GM23338 (cell line): Measurements from ENCODE around the gene RASSF1. TPM values are rescaled to one million over a fixed set of nuclear protein-coding genes. Genes with fewer than 3 reads are reported as not detected.

Experiments
- ATAC-seq: fragments of 200-7000 bp; cut with Tn5 transposase; 3 replicates; pipeline ENCODE4 v1.9.1; 2020
- DNase-seq: peaks from one replicate; pipeline ENCODE4 v3.0.0-alpha.2; 2015; ENCODE audit warnings: low spot score
- H2AFZ ChIP-seq: fragments of 200-600 bp; sonication (generic); 2 replicates; pipeline ENCODE4 v1.8.0; 2016; ENCODE audit warnings: antibody characterized with exemption, mild to moderate bottlenecking, moderate library complexity
- H3F3A ChIP-seq: fragments of 200-600 bp; sonication (generic); replicated peaks from 2 replicates; pipeline ENCODE4 v1.8.0; 2017; ENCODE audit warnings: antibody characterized with exemption, mixed run types, low read depth
- H3K27ac ChIP-seq: fragments of 200-600 bp; sonication (generic); 2 replicates; pipeline ENCODE4 v1.6.1; 2016; ENCODE audit warnings: low read depth
- H3K27me3 ChIP-seq: fragments of 200-600 bp; sonication (generic); 2 replicates; pipeline ENCODE4 v1.8.0; 2016; ENCODE audit warnings: mild to moderate bottlenecking, mixed run types, moderate library complexity; ENCODE audit not compliant: insufficient read depth
- H3K36me3 ChIP-seq: fragments of 200-600 bp; sonication (generic); 2 replicates; pipeline ENCODE4 v1.8.0; 2016; ENCODE audit warnings: mild to moderate bottlenecking; ENCODE audit not compliant: insufficient read depth
- H3K4me1 ChIP-seq: fragments of 200-600 bp; sonication (generic); 2 replicates; pipeline ENCODE4 v1.8.0; 2016; ENCODE audit warnings: mild to moderate bottlenecking, moderate library complexity; ENCODE audit not compliant: insufficient read depth
- H3K4me2 ChIP-seq: fragments of 200-600 bp; sonication (generic); 2 replicates; pipeline ENCODE4 v1.7.1; 2017; ENCODE audit warnings: mixed run types
- H3K4me3 ChIP-seq: fragments of 200-600 bp; sonication (generic); 2 replicates; pipeline ENCODE4 v1.6.1; 2016; ENCODE audit warnings: mixed run types
- H3K79me2 ChIP-seq: fragments of 200-600 bp; sonication (generic); replicated peaks from 2 replicates; pipeline ENCODE4 v1.8.0; 2017; ENCODE audit warnings: mild to moderate bottlenecking; ENCODE audit not compliant: insufficient read depth
- H3K9me2 ChIP-seq: fragments of 200-600 bp; sonication (generic); 2 replicates; pipeline ENCODE4 v1.8.0; 2017; ENCODE audit not compliant: insufficient read depth
- H4K20me1 ChIP-seq: fragments of 200-600 bp; sonication (generic); replicated peaks from 2 replicates; pipeline ENCODE4 v1.8.0; 2017; ENCODE audit warnings: mild to moderate bottlenecking; ENCODE audit not compliant: insufficient read depth
- H3K27ac Mint-ChIP-seq: 2 replicates; pipeline ENCODE4 v1.8.0; 2020; ENCODE audit warnings: inconsistent platforms, mild to moderate bottlenecking, moderate library complexity, mixed read lengths
- H3K27me3 Mint-ChIP-seq: 3 replicates; pipeline ENCODE4 v1.8.0; 2022; ENCODE audit warnings: low read depth, mild to moderate bottlenecking, moderate library complexity, mixed read lengths, inconsistent platforms; ENCODE audit not compliant: insufficient read depth, poor library complexity
- H3K36me3 Mint-ChIP-seq: 3 replicates; pipeline ENCODE4 v1.8.0; 2021; ENCODE audit warnings: low read depth, mild to moderate bottlenecking, inconsistent platforms, moderate library complexity, mixed read lengths
- H3K4me1 Mint-ChIP-seq: 3 replicates; pipeline ENCODE4 v1.8.0; 2020; ENCODE audit warnings: mild to moderate bottlenecking, inconsistent platforms, mixed read lengths
- H3K4me3 Mint-ChIP-seq: 3 replicates; pipeline ENCODE4 v1.8.0; 2021; ENCODE audit warnings: moderate library complexity, mild to moderate bottlenecking, inconsistent platforms, mixed read lengths
- H3K9me3 Mint-ChIP-seq: 3 replicates; pipeline ENCODE4 v1.8.0; 2020; ENCODE audit warnings: moderate library complexity, mild to moderate bottlenecking, inconsistent platforms, mixed read lengths
- CTCF ChIP-seq, 2 experiments: fragments of 200-600 bp in 1 of 2; sonication (generic) in 1 of 2; conservative IDR thresholded peaks; 2 replicates each; pipeline versions ENCODE4 v1.5.1 to v1.6.1; 2016 to 2017; ENCODE audit warnings: antibody characterized with exemption in 2 of 2, low read depth in 2 of 2, mild to moderate bottlenecking in 2 of 2, moderate library complexity in 1 of 2
- ETS1 ChIP-seq: IDR thresholded peaks from 2 replicates; pipeline ENCODE4 v1.6.1; 2016; ENCODE audit warnings: antibody characterized with exemption
- EZH2 ChIP-seq: fragments of 200-600 bp; sonication (generic); IDR thresholded peaks from one replicate; pipeline ENCODE4 v1.8.0; 2017; ENCODE audit warnings: antibody characterized with exemption, mild to moderate bottlenecking, low read depth; ENCODE audit not compliant: unreplicated experiment
- EZH2phosphoT487 ChIP-seq: fragments of 200-600 bp; sonication (generic); IDR thresholded peaks from one replicate; pipeline ENCODE4 v1.8.1; 2018; ENCODE audit warnings: antibody characterized with exemption; ENCODE audit not compliant: unreplicated experiment
- JUNB ChIP-seq: IDR thresholded peaks from one replicate; pipeline ENCODE4 v1.6.1; 2016; ENCODE audit warnings: antibody characterized with exemption; ENCODE audit not compliant: unreplicated experiment
- NANOG ChIP-seq: IDR thresholded peaks from 2 replicates; pipeline ENCODE4 v1.6.1; 2016; ENCODE audit warnings: antibody characterized with exemption, borderline replicate concordance
- POLR2AphosphoS5 ChIP-seq: IDR thresholded peaks from 2 replicates; pipeline ENCODE4 v1.6.1; 2016; ENCODE audit warnings: antibody characterized with exemption, low read depth
- STAT1 ChIP-seq: IDR thresholded peaks from one replicate; pipeline ENCODE4 v1.6.1; 2016; ENCODE audit warnings: antibody characterized with exemption; ENCODE audit not compliant: unreplicated experiment
- ZNF114 ChIP-seq: fragments of 250-450 bp; sonication (Bioruptor Pico); IDR thresholded peaks from 2 replicates; pipeline ENCODE4 v1.5.0; 2020; ENCODE audit warnings: mild to moderate bottlenecking, moderate library complexity
- ZNF331 ChIP-seq: fragments of 250-450 bp; sonication (Bioruptor Pico); IDR thresholded peaks from 2 replicates; pipeline ENCODE4 v1.5.0; 2020; ENCODE audit warnings: low read depth, mild to moderate bottlenecking, moderate library complexity
- polyA plus RNA-seq: library from polyadenylated mRNA; unstranded; fragments of >200 nt; fragmentation: Nextera tagmentation; extraction: Ambion mirVana; gene quantifications from 2 replicates; pipeline ENCODE4 v1.2.1, GENCODE V29; 2016
- total RNA-seq: library from RNA; depleted of rRNA; stranded (reverse); fragments of >200 nt; shearing (Covaris generic); gene quantifications from 2 replicates; pipeline ENCODE4 v1.2.3, GENCODE V29; 2014
- TF ChIP-seq, protein P1 (sequence below): IDR thresholded peaks from one replicate; pipeline ENCODE4 v1.6.1; 2018; ENCODE audit warnings: antibody characterized with exemption; ENCODE audit not compliant: unreplicated experiment
- TF ChIP-seq, protein P2 (sequence below): fragments of 250-450 bp; sonication (Bioruptor Pico); IDR thresholded peaks from 2 replicates; pipeline ENCODE4 v1.5.0; 2020; ENCODE audit warnings: mild to moderate bottlenecking, moderate library complexity

RASSF1 gene
- total and polyA plus RNA-seq, 2 experiments from 2014 or later = 9.6 to 15.7 TPM

- Histone ChIP-seq H3F3A (no peaks in the 10 kb centered on the region), H3K79me2 (peaks cover 17% of the 10 kb centered on the region), H3K4me3 (no peak overlapping the region), H3K27me3 (no peaks in the 10 kb centered on the region), H2AFZ (no peak overlapping the region), H3K4me1 (peaks cover 12% of the 10 kb centered on the region; the same call in 1 of the 2 replicates), H3K36me3 (no peaks in the 10 kb centered on the region), H4K20me1 (peaks cover 24% of the 10 kb centered on the region), H3K4me2 (no peak overlapping the region), H3K9me2 (no peaks in the 10 kb centered on the region), H3K27ac (no peak overlapping the region)
- Mint-ChIP-seq H3K4me1 (peaks cover 27% of the 10 kb centered on the region), H3K27ac (no peak overlapping the region), H3K4me3 (no peak overlapping the region), H3K27me3 (peaks cover 5% of the 10 kb centered on the region), H3K9me3 (no peaks in the 10 kb centered on the region), H3K36me3 (peaks cover 11% of the 10 kb centered on the region)
- TF ChIP-seq JUNB (no peak), ZNF114 (CRISPR knock-in tag) (no peak), STAT1 (no peak), CTCF (conservative IDR thresholded peaks at IDR 0.05; ENCODE audit: low read depth in 2 of 2) (no peak), ETS1 (no peak), EZH2 (no peak), NANOG (no peak), ZNF331 (CRISPR knock-in tag) (no peak), EZH2phosphoT487 (no peak), POLR2AphosphoS5 (no peak; the same call in 1 of the 2 replicates)
- TF ChIP-seq, protein P1, sequence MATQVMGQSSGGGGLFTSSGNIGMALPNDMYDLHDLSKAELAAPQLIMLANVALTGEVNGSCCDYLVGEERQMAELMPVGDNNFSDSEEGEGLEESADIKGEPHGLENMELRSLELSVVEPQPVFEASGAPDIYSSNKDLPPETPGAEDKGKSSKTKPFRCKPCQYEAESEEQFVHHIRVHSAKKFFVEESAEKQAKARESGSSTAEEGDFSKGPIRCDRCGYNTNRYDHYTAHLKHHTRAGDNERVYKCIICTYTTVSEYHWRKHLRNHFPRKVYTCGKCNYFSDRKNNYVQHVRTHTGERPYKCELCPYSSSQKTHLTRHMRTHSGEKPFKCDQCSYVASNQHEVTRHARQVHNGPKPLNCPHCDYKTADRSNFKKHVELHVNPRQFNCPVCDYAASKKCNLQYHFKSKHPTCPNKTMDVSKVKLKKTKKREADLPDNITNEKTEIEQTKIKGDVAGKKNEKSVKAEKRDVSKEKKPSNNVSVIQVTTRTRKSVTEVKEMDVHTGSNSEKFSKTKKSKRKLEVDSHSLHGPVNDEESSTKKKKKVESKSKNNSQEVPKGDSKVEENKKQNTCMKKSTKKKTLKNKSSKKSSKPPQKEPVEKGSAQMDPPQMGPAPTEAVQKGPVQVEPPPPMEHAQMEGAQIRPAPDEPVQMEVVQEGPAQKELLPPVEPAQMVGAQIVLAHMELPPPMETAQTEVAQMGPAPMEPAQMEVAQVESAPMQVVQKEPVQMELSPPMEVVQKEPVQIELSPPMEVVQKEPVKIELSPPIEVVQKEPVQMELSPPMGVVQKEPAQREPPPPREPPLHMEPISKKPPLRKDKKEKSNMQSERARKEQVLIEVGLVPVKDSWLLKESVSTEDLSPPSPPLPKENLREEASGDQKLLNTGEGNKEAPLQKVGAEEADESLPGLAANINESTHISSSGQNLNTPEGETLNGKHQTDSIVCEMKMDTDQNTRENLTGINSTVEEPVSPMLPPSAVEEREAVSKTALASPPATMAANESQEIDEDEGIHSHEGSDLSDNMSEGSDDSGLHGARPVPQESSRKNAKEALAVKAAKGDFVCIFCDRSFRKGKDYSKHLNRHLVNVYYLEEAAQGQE = no peak
- TF ChIP-seq, protein P2, sequence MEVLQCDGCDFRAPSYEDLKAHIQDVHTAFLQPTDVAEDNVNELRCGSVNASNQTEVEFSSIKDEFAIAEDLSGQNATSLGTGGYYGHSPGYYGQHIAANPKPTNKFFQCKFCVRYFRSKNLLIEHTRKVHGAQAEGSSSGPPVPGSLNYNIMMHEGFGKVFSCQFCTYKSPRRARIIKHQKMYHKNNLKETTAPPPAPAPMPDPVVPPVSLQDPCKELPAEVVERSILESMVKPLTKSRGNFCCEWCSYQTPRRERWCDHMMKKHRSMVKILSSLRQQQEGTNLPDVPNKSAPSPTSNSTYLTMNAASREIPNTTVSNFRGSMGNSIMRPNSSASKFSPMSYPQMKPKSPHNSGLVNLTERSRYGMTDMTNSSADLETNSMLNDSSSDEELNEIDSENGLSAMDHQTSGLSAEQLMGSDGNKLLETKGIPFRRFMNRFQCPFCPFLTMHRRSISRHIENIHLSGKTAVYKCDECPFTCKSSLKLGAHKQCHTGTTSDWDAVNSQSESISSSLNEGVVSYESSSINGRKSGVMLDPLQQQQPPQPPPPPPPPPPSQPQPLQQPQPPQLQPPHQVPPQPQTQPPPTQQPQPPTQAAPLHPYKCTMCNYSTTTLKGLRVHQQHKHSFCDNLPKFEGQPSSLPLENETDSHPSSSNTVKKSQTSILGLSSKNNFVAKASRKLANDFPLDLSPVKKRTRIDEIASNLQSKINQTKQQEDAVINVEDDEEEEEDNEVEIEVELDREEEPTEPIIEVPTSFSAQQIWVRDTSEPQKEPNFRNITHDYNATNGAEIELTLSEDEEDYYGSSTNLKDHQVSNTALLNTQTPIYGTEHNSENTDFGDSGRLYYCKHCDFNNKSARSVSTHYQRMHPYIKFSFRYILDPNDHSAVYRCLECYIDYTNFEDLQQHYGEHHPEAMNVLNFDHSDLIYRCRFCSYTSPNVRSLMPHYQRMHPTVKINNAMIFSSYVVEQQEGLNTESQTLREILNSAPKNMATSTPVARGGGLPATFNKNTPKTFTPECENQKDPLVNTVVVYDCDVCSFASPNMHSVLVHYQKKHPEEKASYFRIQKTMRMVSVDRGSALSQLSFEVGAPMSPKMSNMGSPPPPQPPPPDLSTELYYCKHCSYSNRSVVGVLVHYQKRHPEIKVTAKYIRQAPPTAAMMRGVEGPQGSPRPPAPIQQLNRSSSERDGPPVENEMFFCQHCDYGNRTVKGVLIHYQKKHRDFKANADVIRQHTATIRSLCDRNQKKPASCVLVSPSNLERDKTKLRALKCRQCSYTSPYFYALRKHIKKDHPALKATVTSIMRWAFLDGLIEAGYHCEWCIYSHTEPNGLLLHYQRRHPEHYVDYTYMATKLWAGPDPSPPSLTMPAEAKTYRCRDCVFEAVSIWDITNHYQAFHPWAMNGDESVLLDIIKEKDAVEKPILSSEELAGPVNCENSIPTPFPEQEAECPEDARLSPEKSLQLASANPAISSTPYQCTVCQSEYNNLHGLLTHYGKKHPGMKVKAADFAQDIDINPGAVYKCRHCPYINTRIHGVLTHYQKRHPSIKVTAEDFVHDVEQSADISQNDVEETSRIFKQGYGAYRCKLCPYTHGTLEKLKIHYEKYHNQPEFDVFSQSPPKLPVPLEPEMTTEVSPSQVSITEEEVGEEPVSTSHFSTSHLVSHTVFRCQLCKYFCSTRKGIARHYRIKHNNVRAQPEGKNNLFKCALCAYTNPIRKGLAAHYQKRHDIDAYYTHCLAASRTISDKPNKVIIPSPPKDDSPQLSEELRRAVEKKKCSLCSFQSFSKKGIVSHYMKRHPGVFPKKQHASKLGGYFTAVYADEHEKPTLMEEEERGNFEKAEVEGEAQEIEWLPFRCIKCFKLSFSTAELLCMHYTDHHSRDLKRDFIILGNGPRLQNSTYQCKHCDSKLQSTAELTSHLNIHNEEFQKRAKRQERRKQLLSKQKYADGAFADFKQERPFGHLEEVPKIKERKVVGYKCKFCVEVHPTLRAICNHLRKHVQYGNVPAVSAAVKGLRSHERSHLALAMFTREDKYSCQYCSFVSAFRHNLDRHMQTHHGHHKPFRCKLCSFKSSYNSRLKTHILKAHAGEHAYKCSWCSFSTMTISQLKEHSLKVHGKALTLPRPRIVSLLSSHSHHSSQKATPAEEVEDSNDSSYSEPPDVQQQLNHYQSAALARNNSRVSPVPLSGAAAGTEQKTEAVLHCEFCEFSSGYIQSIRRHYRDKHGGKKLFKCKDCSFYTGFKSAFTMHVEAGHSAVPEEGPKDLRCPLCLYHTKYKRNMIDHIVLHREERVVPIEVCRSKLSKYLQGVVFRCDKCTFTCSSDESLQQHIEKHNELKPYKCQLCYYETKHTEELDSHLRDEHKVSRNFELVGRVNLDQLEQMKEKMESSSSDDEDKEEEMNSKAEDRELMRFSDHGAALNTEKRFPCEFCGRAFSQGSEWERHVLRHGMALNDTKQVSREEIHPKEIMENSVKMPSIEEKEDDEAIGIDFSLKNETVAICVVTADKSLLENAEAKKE = no peak
- no peak for ATAC-seq
- no peak for DNase-seq
These were observed 12.8 kb upstream of the RASSF1 start for GRCh38 chr3:50353245-50354004.
